ENCODE results near the gene ZIC3.

The ZIC3 gene

GRCh38 chrX:137575596-137576255, 9.8 kb downstream of the ZIC3 start:
- Histone ChIP-seq H2AFZ (ENCODE audit: low read depth, low read length) (no peak overlapping the region), H3K27me3 (ENCODE audit: insufficient read depth, low read length, poor library complexity) (no peaks in the 10 kb centered on the region), H3K9ac (ENCODE audit: low read depth, low read length) (no peak overlapping the region), H3K4me2 (ENCODE audit: insufficient read depth, low read length) (no peak overlapping the region), H3K27ac (ENCODE audit: low read length) (no peak overlapping the region), H3K36me3 (ENCODE audit: insufficient read depth, low read length) (no peaks in the 10 kb centered on the region), H3K9me3 (ENCODE audit: insufficient read depth, low read length, severe bottlenecking) (no peaks in the 10 kb centered on the region), H3K79me2 (ENCODE audit: insufficient read depth, low read length) (no peaks in the 10 kb centered on the region), H3K4me1 (ENCODE audit: insufficient read depth, low read length) (no peaks in the 10 kb centered on the region), H4K20me1 (ENCODE audit: insufficient read depth, low read length) (no peaks in the 10 kb centered on the region), H3K4me3 (ENCODE audit: low read depth in 1 of 2, low read length in 2 of 2) (no peak overlapping the region)
- no peak for DNase-seq
- ATAC-seq (ENCODE audit: insufficient read depth, low read depth): no peak
- no peak for TF ChIP-seq EZH2 (IDR thresholded peaks at IDR 0.05; ENCODE audit: borderline replicate concordance, low read depth, low read length, severe bottlenecking)
- no peak for TF ChIP-seq CTCF (IDR thresholded peaks at IDR 0.05; ENCODE audit: borderline replicate concordance, extremely low read depth, low read length, poor library complexity, severe bottlenecking)

- TF ChIP-seq EZH2 (IDR thresholded peaks at IDR 0.05; ENCODE audit: borderline replicate concordance, low read depth, low read length, severe bottlenecking) (no peak), CTCF (IDR thresholded peaks at IDR 0.05; ENCODE audit: borderline replicate concordance, extremely low read depth, low read length, poor library complexity, severe bottlenecking) (no peak)
- ATAC-seq (ENCODE audit: insufficient read depth, low read depth) (no peak), DNase-seq (no peak)
- H3K27ac ChIP-seq (ENCODE audit: low read length): no peak overlapping the region
- no peaks in the 10 kb centered on the region for H3K79me2 ChIP-seq (ENCODE audit: insufficient read depth, low read length)
- no peak overlapping the region for H2AFZ ChIP-seq (ENCODE audit: low read depth, low read length)
- H4K20me1 ChIP-seq (ENCODE audit: insufficient read depth, low read length): no peaks in the 10 kb centered on the region
- H3K4me3 ChIP-seq (ENCODE audit: low read depth in 1 of 2, low read length in 2 of 2): no peak overlapping the region
- H3K4me1 ChIP-seq (ENCODE audit: insufficient read depth, low read length): no peaks in the 10 kb centered on the region
- H3K4me2 ChIP-seq (ENCODE audit: insufficient read depth, low read length): no peak overlapping the region
- no peaks in the 10 kb centered on the region for H3K36me3 ChIP-seq (ENCODE audit: insufficient read depth, low read length)
- no peaks in the 10 kb centered on the region for H3K9me3 ChIP-seq (ENCODE audit: insufficient read depth, low read length, severe bottlenecking)
- no peaks in the 10 kb centered on the region for H3K27me3 ChIP-seq (ENCODE audit: insufficient read depth, low read length, poor library complexity)
- no peak overlapping the region for H3K9ac ChIP-seq (ENCODE audit: low read depth, low read length)
Measured at GRCh38 chrX:137587151-137587550, 21.2 kb downstream of the ZIC3 start.

- TF ChIP-seq CTCF (IDR thresholded peaks at IDR 0.05; ENCODE audit: borderline replicate concordance, extremely low read depth, low read length, poor library complexity, severe bottlenecking) (no peak), EZH2 (IDR thresholded peaks at IDR 0.05; ENCODE audit: borderline replicate concordance, low read depth, low read length, severe bottlenecking) (no peak)
- ATAC-seq (ENCODE audit: insufficient read depth, low read depth): no peak
- no peaks in the 10 kb centered on the region for H3K4me1 ChIP-seq (ENCODE audit: insufficient read depth, low read length)
- H3K4me2 ChIP-seq (ENCODE audit: insufficient read depth, low read length): no peak overlapping the region
- DNase-seq: no peak
- H3K27me3 ChIP-seq (ENCODE audit: insufficient read depth, low read length, poor library complexity): no peaks in the 10 kb centered on the region
- H4K20me1 ChIP-seq (ENCODE audit: insufficient read depth, low read length): no peaks in the 10 kb centered on the region
- H3K27ac ChIP-seq (ENCODE audit: low read length): no peak overlapping the region
- H3K36me3 ChIP-seq (ENCODE audit: insufficient read depth, low read length): no peaks in the 10 kb centered on the region
- H3K79me2 ChIP-seq (ENCODE audit: insufficient read depth, low read length): no peaks in the 10 kb centered on the region
- no peak overlapping the region for H3K4me3 ChIP-seq (ENCODE audit: low read depth in 1 of 2, low read length in 2 of 2)
- H3K9ac ChIP-seq (ENCODE audit: low read depth, low read length): no peak overlapping the region
- no peak overlapping the region for H2AFZ ChIP-seq (ENCODE audit: low read depth, low read length)
- H3K9me3 ChIP-seq (ENCODE audit: insufficient read depth, low read length, severe bottlenecking): no peaks in the 10 kb centered on the region
Measured at GRCh38 chrX:137600769-137601168, 34.8 kb downstream of the ZIC3 start.

Data from DND-41 (cell line).